H1 (cell line): ENCODE measurements around the gene TAF13. TPM values are rescaled to one million over a fixed set of nuclear protein-coding genes. Genes with fewer than 3 reads are reported as not detected.

Experiments used
- ASH2L ChIP-seq: fragments of 200-600, 300-600 bp; sonication (generic); IDR thresholded peaks from one replicate; pipeline ENCODE4 v1.7.1; 2017; ENCODE audit warnings: low read length
- NANOG ChIP-seq: IDR thresholded peaks from 2 replicates; pipeline ENCODE4 v1.6.1; 2011; ENCODE audit warnings: low read length, low read depth, mild to moderate bottlenecking, inconsistent platforms; ENCODE audit not compliant: insufficient read depth, poor library complexity, severe bottlenecking
- SIX5 ChIP-seq: IDR thresholded peaks from 2 replicates; pipeline ENCODE4 v1.6.1; 2011; ENCODE audit warnings: mild to moderate bottlenecking, low read depth, low read length
- SP2 ChIP-seq: IDR thresholded peaks from 2 replicates; pipeline ENCODE4 v1.6.1; 2012; ENCODE audit warnings: mild to moderate bottlenecking, low read length, inconsistent platforms
- YY1 ChIP-seq: IDR thresholded peaks from 2 replicates; pipeline ENCODE4 v1.6.1; 2011; ENCODE audit warnings: low read depth, mild to moderate bottlenecking, low read length
- polyA plus RNA-seq, 7 experiments: library from polyadenylated mRNA; depleted of rRNA in 3 of 7; stranded (reverse) in 5 of 7; unstranded in 2 of 7; fragments of >200 nt in 5 of 7; fragments of 200-250 nt in 2 of 7; gene quantifications; 1 replicate in 5 of 7; 2 replicates in 1 of 7; 4 replicates in 1 of 7; pipeline versions ENCODE4 v1.2.1 to v1.2.3, GENCODE V29; 2011 to 2013; ENCODE audit warnings: missing spikeins in 2 of 7, mixed read lengths in 2 of 7
- total RNA-seq: library from RNA; stranded (reverse); fragmentation: NEBNext Ultra II Directional; extraction: Animal tissue kit (Norgen Biotek cat#: 25700); gene quantifications from 2 replicates; pipeline ENCODE4 v1.2.1, GENCODE V29; 2021

TAF13 gene
- total and polyA plus RNA-seq, 2 of the 8 experiments (the other 6 are each of a cell fraction or from before 2014, with no cell fraction given), result 13.1 to 41.7 TPM

DNA sequence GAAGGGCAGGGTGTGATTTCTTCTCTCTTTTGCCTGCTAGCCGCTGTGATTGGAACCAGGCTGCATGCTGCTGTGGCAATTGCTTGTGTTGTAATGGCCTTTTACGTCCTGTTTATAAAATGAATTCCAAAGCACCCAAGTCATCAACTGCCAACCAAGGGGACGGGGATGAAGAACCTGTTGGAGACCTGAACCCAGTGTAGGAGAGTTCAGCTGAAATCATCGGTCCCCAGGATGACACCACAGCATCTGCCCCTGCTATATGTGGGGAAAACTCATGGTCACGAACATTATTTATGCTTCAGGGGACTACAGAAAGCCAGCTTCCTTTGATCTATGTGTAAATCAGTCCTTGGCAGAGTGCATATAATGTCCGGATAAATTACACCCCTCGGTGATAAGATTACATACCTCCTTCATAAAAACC is 18.6 kb upstream of the TAF13 start (continued):
- TF ChIP-seq SIX5 (no peak), YY1 (no peak), ASH2L (no peak), NANOG (no peak), SP2 (no peak)
